Measurements from ENCODE around the gene GPR37L1.

Gene GPR37L1

GRCh38 chr1:202122639-202123335 lies at the start of gene GPR37L1:
Gene GPR37L1 (plus strand): TSS chr1:202122917. CDS start chr1:202122964, 47 bp downstream.
- DNase-seq: peak; percentile 81

GRCh38 chr1:202073206-202073605 lies 49.5 kb upstream of the GPR37L1 start:
- DNase-seq: no peak

- DNase-seq: peak; percentile 15
Measured at GRCh38 chr1:202074985-202075384, 47.7 kb upstream of the GPR37L1 start.

- no peak for DNase-seq
Measured at GRCh38 chr1:202075389-202075788, 47.3 kb upstream of the GPR37L1 start.

- DNase-seq: no peak
Measured at GRCh38 chr1:202076050-202076511, 46.6 kb upstream of the GPR37L1 start.

GRCh38 chr1:202078241-202078640 lies 44.5 kb upstream of the GPR37L1 start:
- no peak for DNase-seq

- no peak for DNase-seq
Measured at GRCh38 chr1:202081992-202082391, 40.7 kb upstream of the GPR37L1 start.

- DNase-seq: no peak
Measured at GRCh38 chr1:202084791-202085681, 37.7 kb upstream of the GPR37L1 start.

- DNase-seq: peak; percentile 84
Measured at GRCh38 chr1:202085682-202086373, 36.9 kb upstream of the GPR37L1 start.

GRCh38 chr1:202086579-202087350 lies 36.0 kb upstream of the GPR37L1 start:
- DNase-seq: no peak

GRCh38 chr1:202088206-202088605 lies 34.5 kb upstream of the GPR37L1 start:
- peak; percentile 48 for DNase-seq

- no peak for DNase-seq
Measured at GRCh38 chr1:202090994-202091393, 31.7 kb upstream of the GPR37L1 start.

- no peak for DNase-seq
Measured at GRCh38 chr1:202093858-202094257, 28.9 kb upstream of the GPR37L1 start.

- no peak for DNase-seq
Measured at GRCh38 chr1:202101184-202101583, 21.5 kb upstream of the GPR37L1 start.

- no peak for DNase-seq
Measured at GRCh38 chr1:202104073-202104472, 18.6 kb upstream of the GPR37L1 start.

- DNase-seq: no peak
Measured at GRCh38 chr1:202105571-202106339, 17.0 kb upstream of the GPR37L1 start.

- no peak for DNase-seq
Measured at GRCh38 chr1:202106340-202107254, 16.1 kb upstream of the GPR37L1 start.

- no peak for DNase-seq
Measured at GRCh38 chr1:202107321-202107761, 15.4 kb upstream of the GPR37L1 start.

- peak; percentile 53 for DNase-seq
Measured at GRCh38 chr1:202107801-202108731, 14.7 kb upstream of the GPR37L1 start.

All from retina (tissue), 1 donor.